HepG2 (cell line): ENCODE data around the gene PRDX5. TPM values are rescaled to one million over a fixed set of nuclear protein-coding genes. Genes with fewer than 3 reads are reported as not detected.

Experiments used
- BATF2 ChIP-seq: sonication (generic); formaldehyde crosslinking; IDR thresholded peaks from 2 replicates; pipeline ENCODE4 v1.8.0; 2022; ENCODE audit warnings: mild to moderate bottlenecking, missing genetic modification reagents, moderate library complexity
- CCDC6 ChIP-seq: sonication (generic); formaldehyde crosslinking; IDR thresholded peaks from 2 replicates; pipeline ENCODE4 v1.8.1; 2022; ENCODE audit warnings: mild to moderate bottlenecking, missing genetic modification reagents, moderate library complexity
- SMAD9 ChIP-seq: sonication (generic); formaldehyde crosslinking; IDR thresholded peaks from 2 replicates; pipeline ENCODE4 v1.5.1; 2020; ENCODE audit warnings: mild to moderate bottlenecking, missing genetic modification reagents
- TFAP4 ChIP-seq: sonication (generic); IDR thresholded peaks from 2 replicates; pipeline ENCODE4 v1.6.1; 2016; ENCODE audit warnings: low read depth, borderline replicate concordance
- U2AF2 ChIP-seq: fragments of 200-400 bp; formaldehyde crosslinking; IDR thresholded peaks from 2 replicates; pipeline ENCODE4 v1.6.1; 2017; ENCODE audit warnings: low read depth, mild to moderate bottlenecking, low read length
- ZKSCAN8 ChIP-seq: IDR thresholded peaks from 2 replicates; pipeline ENCODE4 v1.6.1; 2016; ENCODE audit warnings: borderline replicate concordance, missing genetic modification reagents, missing compliant biosample characterization
- ZNF296 ChIP-seq: sonication (generic); formaldehyde crosslinking; conservative IDR thresholded peaks from 2 replicates; pipeline ENCODE4 v1.5.0; 2020; ENCODE audit warnings: mild to moderate bottlenecking, missing genetic modification reagents
- ZNF318 ChIP-seq: sonication (generic); formaldehyde crosslinking; IDR thresholded peaks from 2 replicates; pipeline ENCODE4 v1.4.0; 2020; ENCODE audit warnings: mild to moderate bottlenecking, missing genetic modification reagents
- ZNF407 ChIP-seq: sonication (generic); formaldehyde crosslinking; IDR thresholded peaks from one replicate; pipeline ENCODE4 v1.5.1; 2020; ENCODE audit warnings: mild to moderate bottlenecking, missing genetic modification reagents; ENCODE audit errors: not compliant biosample characterization
- polyA plus RNA-seq, 8 experiments: library from polyadenylated mRNA; depleted of rRNA in 3 of 8; stranded (reverse) in 7 of 8; unstranded in 1 of 8; fragments of >200 nt; fragmentation: Illumina TruSeq in 4 of 8; extraction: Trizol in 4 of 8; gene quantifications; 2 replicates each; pipeline versions ENCODE4 v1.2.1 to v1.2.3, GENCODE V29; 2011 to 2016; ENCODE audit warnings: low read depth in 4 of 8, missing spikeins in 1 of 8, mixed read lengths in 1 of 8; ENCODE audit not compliant: insufficient read depth in 1 of 8
- total RNA-seq, 5 experiments: library from RNA; depleted of rRNA; stranded (reverse); fragments of >200 nt; fragmentation: Illumina TruSeq; extraction: Trizol; gene quantifications; 2 replicates each; pipeline ENCODE4 v1.2.3, GENCODE V29; 2016; ENCODE audit warnings: low read depth in 1 of 5

The PRDX5 gene
- total and polyA plus RNA-seq, 2 of the 13 experiments (the other 11 are each of a cell fraction or from before 2014, with no cell fraction given): 215 to 311 TPM

- TF ChIP-seq ZNF407: no peak
- 0 out of 2 replicates have a peak, but pooled peaks have one; percentile 3 for TF ChIP-seq TFAP4
- no peak for TF ChIP-seq SMAD9 (CRISPR knock-in tag)
- no peak; the same call in 1 of the 2 replicates for TF ChIP-seq ZKSCAN8 (CRISPR knock-in tag)
- TF ChIP-seq ZNF318 (CRISPR knock-in tag): no peak
- no peak for TF ChIP-seq ZNF296 (CRISPR knock-in tag)
- TF ChIP-seq U2AF2: peak; percentile 100
- TF ChIP-seq CCDC6: no peak
- no peak for TF ChIP-seq BATF2 (CRISPR knock-in tag)
These were observed 32.7 kb upstream of the PRDX5 start, which contains the start of gene GPR137 (continued) for GRCh38 chr11:64284962-64285884.
